Adrenal gland (tissue), 5 donors: ENCODE data around the gene PRDM10.

Experiments
- CTCF ChIP-seq, 6 experiments: fragments of 450-650 bp in 4 of 6; fragments of 200-600 bp in 2 of 6; sonication (generic) in 1 of 6; IDR thresholded peaks; 1 replicate in 5 of 6; 2 replicates in 1 of 6; pipeline versions ENCODE4 v1.5.1 to v1.8.0; 2016 to 2021; ENCODE audit warnings: antibody characterized with exemption in 6 of 6, mild to moderate bottlenecking in 2 of 6, moderate library complexity in 1 of 6
- POLR2A ChIP-seq, 2 donors: fragments of 450-650 bp; IDR thresholded peaks; one replicate each; pipeline ENCODE4 v1.6.1; 2017; ENCODE audit warnings: antibody characterized with exemption in 2 of 2, mild to moderate bottlenecking in 2 of 2, moderate library complexity in 1 of 2
- donor health status: DM: no; HTN: no; CAD: no.

GRCh38 chr11:129946965-129947364 is 55.7 kb downstream of the PRDM10 start:
- TF ChIP-seq CTCF (IDR thresholded peaks at IDR 0.05) (no peak), POLR2A (IDR thresholded peaks at IDR 0.05) (no peak)
